Measurements from ENCODE around the gene EFHD2. TPM values are rescaled to one million over a fixed set of nuclear protein-coding genes. Genes with fewer than 3 reads are reported as not detected.

The EFHD2 gene
- total RNA-seq, 2 donors from 2014 or later = 56.7 to 78.6 TPM

DNA sequence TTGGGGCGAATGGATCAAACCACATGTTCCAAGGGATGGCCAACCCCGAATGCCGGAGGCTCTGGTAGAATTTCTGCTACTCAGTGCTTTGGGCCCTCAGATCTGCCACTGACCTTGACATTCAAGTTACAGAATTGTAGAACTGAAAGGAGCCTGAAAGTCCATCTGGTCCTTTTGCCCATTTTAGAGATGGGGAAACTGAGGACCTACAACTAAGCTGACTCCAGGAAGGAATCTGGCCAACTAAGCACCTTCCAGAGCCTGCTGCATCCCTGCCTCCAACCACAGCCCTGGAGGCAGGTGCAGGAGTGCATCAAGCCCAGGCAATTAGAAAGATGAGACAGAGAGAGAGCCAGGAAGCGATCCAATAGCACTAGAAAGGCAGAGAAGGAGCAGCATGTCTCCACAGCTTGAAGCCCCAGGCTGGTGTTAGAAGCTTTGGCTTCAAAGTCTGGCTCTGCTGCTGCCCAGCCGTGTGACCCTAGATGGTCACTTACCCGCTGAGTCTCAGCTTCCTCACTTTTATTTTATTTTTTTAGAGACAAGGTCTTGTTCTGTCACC, 27.3 kb downstream of the EFHD2 start:
- H3K4me3 ChIP-seq = no peak overlapping the region
- WGBS, 2 donors = 79 to 91% methylated on average over 6 of the region's 6 CpGs
- H3K36me3 ChIP-seq (replicated peaks in 1 of 2; ENCODE audit: insufficient read depth in 1 of 2, low read depth in 2 of 2) = no peaks in the 10 kb centered on the region
- DNase-seq = no peak
- peak overlapping the region in 3 of 4 donors; percentile 86 to 96 (median 90) for H3K27ac ChIP-seq
- no peak for ATAC-seq
- H3K9me3 ChIP-seq = no peaks in the 10 kb centered on the region
- peaks cover 66% of the 10 kb centered on the region for H3K4me1 ChIP-seq
- intact Hi-C loops (cut with DNase I) = no loop called here
- H3K27me3 ChIP-seq = no peaks in the 10 kb centered on the region
- TF ChIP-seq, protein P1, sequence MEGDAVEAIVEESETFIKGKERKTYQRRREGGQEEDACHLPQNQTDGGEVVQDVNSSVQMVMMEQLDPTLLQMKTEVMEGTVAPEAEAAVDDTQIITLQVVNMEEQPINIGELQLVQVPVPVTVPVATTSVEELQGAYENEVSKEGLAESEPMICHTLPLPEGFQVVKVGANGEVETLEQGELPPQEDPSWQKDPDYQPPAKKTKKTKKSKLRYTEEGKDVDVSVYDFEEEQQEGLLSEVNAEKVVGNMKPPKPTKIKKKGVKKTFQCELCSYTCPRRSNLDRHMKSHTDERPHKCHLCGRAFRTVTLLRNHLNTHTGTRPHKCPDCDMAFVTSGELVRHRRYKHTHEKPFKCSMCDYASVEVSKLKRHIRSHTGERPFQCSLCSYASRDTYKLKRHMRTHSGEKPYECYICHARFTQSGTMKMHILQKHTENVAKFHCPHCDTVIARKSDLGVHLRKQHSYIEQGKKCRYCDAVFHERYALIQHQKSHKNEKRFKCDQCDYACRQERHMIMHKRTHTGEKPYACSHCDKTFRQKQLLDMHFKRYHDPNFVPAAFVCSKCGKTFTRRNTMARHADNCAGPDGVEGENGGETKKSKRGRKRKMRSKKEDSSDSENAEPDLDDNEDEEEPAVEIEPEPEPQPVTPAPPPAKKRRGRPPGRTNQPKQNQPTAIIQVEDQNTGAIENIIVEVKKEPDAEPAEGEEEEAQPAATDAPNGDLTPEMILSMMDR (IDR thresholded peaks at IDR 0.05) = no peak
- no peak for TF ChIP-seq POLR2A (IDR thresholded peaks at IDR 0.05)

- intact Hi-C loops (cut with DNase I) = no loop called here
- Histone ChIP-seq H3K27ac (peak overlapping the region; percentile 83 to 96 (median 88)), H3K4me1 (peaks cover 62% of the 10 kb centered on the region), H3K9me3 (no peaks in the 10 kb centered on the region), H3K36me3 (replicated peaks in 1 of 2; ENCODE audit: insufficient read depth in 1 of 2, low read depth in 2 of 2) (no peaks in the 10 kb centered on the region), H3K27me3 (no peaks in the 10 kb centered on the region), H3K4me3 (peak overlapping the region; percentile 2 to 37)
- DNase-seq = no peak
- 33 to 52% methylated on average over 14 of the region's 14 CpGs for WGBS, 2 donors
- TF ChIP-seq POLR2A (IDR thresholded peaks at IDR 0.05) = no peak
- TF ChIP-seq, protein P1 (IDR thresholded peaks at IDR 0.05) = no peak
- no peak for ATAC-seq
These were observed 29.6 kb downstream of the EFHD2 start for GRCh38 chr1:15439325-15439724.

GRCh38 chr1:15440357-15440756, 30.7 kb downstream of the EFHD2 start:
- Histone ChIP-seq H3K36me3 (replicated peaks in 1 of 2; ENCODE audit: insufficient read depth in 1 of 2, low read depth in 2 of 2) (no peaks in the 10 kb centered on the region), H3K27me3 (no peaks in the 10 kb centered on the region), H3K27ac (peak overlapping the region; percentile 77 to 96 (median 88)), H3K9me3 (no peaks in the 10 kb centered on the region), H3K4me3 (peak overlapping the region; percentile 2 to 37), H3K4me1 (peaks cover 55% of the 10 kb centered on the region)
- ATAC-seq (no peak), DNase-seq (peak in 2 of 4 donors; percentile 38 to 55)
- intact Hi-C loops (cut with DNase I) = no loop called here
- peak in 2 of 3 donors; percentile 14 to 43 for TF ChIP-seq POLR2A (IDR thresholded peaks at IDR 0.05)
- TF ChIP-seq, protein P1 (IDR thresholded peaks at IDR 0.05) = no peak
- WGBS, 2 donors = 40 to 51% methylated on average over 10 to 13 of the region's 13 CpGs

- peak in 3 of 4 donors; percentile 48 to 62 (median 62) for DNase-seq
- no peaks in the 10 kb centered on the region for H3K27me3 ChIP-seq
- intact Hi-C loops (cut with DNase I) = no loop called here
- peaks cover 0 to 2% of the 10 kb centered on the region in 2 donors for H3K36me3 ChIP-seq (replicated peaks in 1 of 2; ENCODE audit: insufficient read depth in 1 of 2, low read depth in 2 of 2)
- no peaks in the 10 kb centered on the region for H3K9me3 ChIP-seq
- H3K4me1 ChIP-seq = peaks cover 50% of the 10 kb centered on the region
- peak overlapping the region in 3 of 4 donors; percentile 86 to 96 (median 90) for H3K27ac ChIP-seq
- H3K4me3 ChIP-seq = peak overlapping the region in 1 of 2 donors; percentile 37
- ATAC-seq = no peak
- TF ChIP-seq, protein P1 (IDR thresholded peaks at IDR 0.05) = no peak
- TF ChIP-seq POLR2A (IDR thresholded peaks at IDR 0.05) = peak in 2 of 3 donors; percentile 23 to 30
- WGBS, 2 donors = 33 to 49% methylated on average over 6 of the region's 6 CpGs
These were observed 31.6 kb downstream of the EFHD2 start for GRCh38 chr1:15441247-15441646.

DNA sequence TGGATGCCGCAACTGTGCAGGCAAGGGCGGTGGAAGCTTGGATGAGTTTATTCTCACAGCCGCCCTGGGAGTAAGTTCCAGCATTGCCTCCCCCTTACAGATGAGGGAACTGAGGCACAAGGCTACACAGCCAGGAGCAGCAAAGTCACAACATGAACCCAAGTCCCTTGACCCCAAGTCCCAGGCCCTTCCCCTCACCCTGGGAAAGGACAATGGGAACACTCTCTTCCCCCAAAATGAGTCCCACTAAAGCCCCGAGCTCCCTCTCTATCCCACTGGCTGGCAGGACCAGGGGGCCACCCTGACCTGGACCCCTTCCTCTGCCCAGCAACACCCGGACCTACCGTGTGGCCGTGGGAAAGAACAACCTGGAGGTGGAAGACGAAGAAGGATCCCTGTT, 32.4 kb downstream of the EFHD2 start:
- Histone ChIP-seq H3K9me3 (no peaks in the 10 kb centered on the region), H3K27ac (peak overlapping the region; percentile 47 to 90 (median 72)), H3K4me3 (no peak overlapping the region), H3K36me3 (replicated peaks in 1 of 2; ENCODE audit: insufficient read depth in 1 of 2, low read depth in 2 of 2) (peaks cover 0 to 7% of the 10 kb centered on the region in 2 donors), H3K27me3 (no peaks in the 10 kb centered on the region), H3K4me1 (peaks cover 46% of the 10 kb centered on the region)
- WGBS, 2 donors = 33 to 46% methylated on average over 6 to 8 of the region's 8 CpGs
- ATAC-seq = no peak
- DNase-seq = no peak
- intact Hi-C loops (cut with DNase I) = no loop called here
- TF ChIP-seq, protein P1 (IDR thresholded peaks at IDR 0.05) = no peak
- TF ChIP-seq POLR2A (IDR thresholded peaks at IDR 0.05) = peak in 2 of 3 donors; percentile 58 to 60

All from body of pancreas (tissue), 4 donors.